Superior temporal gyrus (tissue), 1 donor: ENCODE data around the gene CYTH4.
"Not testable (repeated sequence)": the region's sequence is repeated elsewhere in the genome, so short reads cannot be mapped to it uniquely, and the experiment has no call there.

Experiments used
- DNase-seq: peaks from one replicate; pipeline ENCODE4 v3.0.0-alpha.2; 2016; ENCODE audit errors: extremely low spot score

Gene CYTH4

DNA sequence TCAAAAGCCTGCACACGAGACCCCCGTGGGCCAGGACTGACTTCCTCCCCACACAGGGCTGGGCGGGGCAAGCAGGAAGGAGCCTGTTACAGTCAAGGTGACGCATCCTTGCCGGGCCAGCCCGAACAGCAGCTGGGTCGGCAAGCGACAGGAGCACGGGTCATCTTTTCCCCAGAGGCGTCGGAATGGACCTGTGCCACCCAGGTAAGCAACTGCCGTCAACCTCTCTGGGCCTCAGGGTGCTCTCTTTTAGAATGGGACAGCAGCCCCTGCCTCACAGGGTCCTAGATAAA is at the start of gene CYTH4:
Gene CYTH4, plus strand, starts transcription at position 124 of the 293 bp plus-strand sequence. Its CDS starts 62 bp downstream, at position 186.
- DNase-seq, result no peak

GRCh38 chr22:37233371-37233750 is 48.9 kb upstream of the CYTH4 start:
- DNase-seq, result not testable (repeated sequence)

GRCh38 chr22:37233751-37234631 is 48.3 kb upstream of the CYTH4 start:
- no peak for DNase-seq

GRCh38 chr22:37234736-37235711 is 47.3 kb upstream of the CYTH4 start:
- no peak for DNase-seq

DNA sequence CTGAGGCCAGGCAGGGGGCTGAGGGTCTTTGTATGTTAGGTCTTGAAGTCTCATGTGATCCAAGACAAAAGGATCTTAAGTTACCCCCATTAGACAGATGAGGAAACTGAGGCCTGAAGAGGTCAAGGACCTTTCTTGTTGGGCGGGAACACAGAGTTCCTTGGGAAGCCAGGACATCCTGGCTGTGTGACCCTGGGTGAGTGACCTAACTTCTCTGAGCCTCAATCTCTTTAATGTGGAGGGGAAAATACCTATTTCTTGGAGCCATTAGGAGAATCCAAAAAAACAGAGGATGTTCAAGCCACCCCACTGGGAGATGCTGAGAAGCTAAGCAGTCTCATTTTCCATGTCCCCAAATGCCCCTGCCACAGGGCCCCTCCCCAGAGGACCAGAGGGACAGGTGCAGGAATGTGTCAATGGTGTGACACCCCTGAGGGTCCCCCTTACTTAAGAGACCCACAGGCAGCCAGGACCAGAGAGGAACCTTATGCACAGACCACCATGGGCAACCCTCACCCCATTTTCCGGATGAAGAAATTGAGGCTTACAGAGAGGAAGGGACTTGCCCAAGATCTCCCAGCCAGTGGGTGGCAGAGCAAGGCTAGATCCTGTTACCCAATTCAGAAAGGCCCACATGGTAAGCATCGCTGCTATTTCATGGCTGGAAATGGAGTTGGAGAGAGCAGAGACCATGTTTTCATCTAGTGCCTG is 46.3 kb upstream of the CYTH4 start:
- DNase-seq, result no peak

- DNase-seq, result no peak
Measured at GRCh38 chr22:37237371-37238268, 44.7 kb upstream of the CYTH4 start.

- DNase-seq, result no peak
Measured at GRCh38 chr22:37239336-37240239, 42.7 kb upstream of the CYTH4 start.

DNA sequence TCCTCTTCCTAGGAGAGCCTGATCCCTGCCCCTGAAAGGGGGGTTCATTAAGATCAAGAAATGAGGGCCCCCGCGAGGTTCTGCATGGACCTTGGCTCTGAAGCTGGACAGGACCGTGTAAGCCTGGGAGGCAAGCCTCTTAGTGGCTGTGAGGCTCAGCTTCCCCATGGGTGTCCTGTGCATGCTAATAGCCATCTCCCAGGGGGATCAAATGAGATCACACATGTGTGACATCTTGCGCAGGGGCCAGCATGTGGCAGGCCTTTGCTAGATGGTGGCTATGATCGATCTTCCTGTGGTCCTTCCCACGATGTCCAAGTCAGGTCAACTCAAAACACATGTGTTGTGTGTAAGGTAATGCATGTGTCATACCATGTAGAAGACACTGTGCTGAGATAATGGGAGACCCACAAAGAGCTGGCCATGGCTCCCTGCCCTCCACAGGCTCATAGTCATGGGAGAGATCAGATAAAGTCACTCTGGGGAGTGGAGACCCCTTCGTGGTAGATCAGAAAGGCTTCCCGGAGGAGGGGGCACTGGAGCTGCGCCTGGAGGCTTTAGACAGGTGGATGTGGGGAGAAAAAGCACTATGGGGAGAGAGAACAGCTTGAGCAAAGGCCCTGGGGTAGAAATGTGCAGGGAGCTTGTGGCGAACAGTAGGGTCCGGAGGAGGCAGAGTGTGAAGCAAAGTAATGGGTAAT is 41.9 kb upstream of the CYTH4 start:
- DNase-seq, result no peak

GRCh38 chr22:37240941-37241320 is 41.4 kb upstream of the CYTH4 start:
- no peak for DNase-seq

DNA sequence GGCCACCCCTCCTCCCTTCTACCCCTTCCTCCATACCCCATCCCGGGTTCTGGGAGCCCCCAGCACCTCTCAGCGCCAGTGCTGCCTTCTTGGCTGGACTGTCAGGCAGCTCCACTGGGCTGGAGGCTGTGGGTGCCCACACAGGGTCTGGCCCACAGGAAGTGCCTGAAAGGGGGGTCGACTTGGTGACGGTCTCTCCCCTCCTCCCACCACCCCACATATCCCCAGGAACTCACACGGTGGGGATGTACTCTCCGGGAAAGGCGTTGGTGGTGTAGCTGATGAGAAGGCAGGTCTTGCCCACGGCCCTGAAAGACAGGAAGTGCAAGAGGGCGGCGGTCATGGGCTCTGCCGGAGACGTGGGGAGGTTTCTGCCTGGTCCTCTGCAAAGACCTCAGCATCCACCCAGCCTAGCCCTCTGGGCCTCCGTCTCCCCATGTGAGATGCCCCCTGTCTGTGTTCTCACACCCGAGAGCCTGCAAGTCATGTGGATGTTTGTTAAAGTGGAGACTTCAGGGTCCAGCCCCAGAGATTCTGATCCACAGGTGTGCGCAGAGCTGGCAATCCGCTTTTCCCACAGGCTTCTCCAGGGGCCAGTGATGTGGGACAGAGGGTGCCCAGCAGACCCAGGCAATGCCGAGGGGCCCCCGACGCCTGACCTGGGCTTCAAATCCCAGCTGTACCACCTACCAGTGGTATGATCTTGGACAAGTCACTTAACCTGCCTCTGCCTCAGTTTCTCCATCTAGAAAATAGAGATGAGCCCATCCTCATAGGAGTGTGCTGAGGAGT is 40.8 kb upstream of the CYTH4 start:
- no peak for DNase-seq

DNA sequence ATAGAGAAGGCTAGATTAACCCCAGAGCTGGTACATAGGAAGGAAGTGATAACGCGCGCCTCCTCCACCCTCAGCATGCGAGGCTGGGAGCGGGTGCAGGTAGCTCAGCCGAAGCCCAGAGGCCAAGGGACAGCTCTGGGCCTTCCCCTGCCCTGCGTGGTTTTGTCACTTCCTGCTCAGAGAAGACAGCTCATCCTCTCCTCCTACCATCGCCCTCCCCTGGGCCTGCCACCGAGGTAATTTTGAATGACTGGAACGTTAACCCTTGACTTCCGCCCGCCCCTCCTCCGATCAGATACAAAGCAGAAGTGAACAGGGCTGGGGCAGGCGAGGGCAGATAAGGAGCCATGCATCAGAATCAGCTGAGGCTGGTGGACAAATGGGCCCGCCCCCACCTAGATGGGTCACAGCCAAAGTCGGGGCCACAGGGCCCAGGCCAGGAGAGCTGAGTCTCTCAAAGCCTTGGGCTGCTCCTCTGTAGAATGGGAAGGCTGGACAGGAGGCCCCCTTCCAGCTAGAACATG is 39.9 kb upstream of the CYTH4 start:
- no peak for DNase-seq

DNA sequence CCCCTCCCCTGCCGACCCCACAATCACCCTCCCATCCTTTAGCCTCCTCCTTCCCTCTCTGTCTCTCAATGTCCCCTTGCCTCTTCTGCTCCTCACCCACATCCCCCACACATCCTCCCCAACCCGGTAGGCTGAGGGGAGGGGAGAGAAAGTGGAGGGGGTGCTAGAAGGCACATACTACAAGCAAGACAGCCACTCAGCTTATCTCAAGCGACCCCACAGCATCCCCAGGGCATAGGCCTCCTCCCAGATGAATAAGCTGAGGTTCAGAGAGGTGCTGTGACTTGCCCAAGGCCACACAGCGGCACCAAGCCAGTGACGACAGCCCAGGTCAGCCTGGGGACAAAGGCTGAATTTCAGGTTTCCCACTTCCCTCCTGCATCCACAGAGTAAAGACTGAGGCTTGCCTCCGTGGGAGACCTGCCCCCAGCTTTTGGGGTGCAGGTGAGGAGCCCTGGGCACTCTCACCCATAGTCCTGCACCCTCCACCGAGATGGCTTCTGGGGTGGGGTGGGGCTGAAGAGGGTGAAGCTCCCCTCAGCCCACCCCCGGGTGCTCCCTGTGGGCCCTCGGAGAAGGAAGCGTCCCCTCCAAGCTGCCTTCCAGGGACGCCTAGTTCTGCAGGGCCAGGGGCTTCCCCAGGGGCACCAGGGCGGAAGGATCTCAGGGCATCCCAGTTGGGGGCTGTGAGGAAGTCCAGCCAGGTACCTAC is 38.8 kb upstream of the CYTH4 start:
- no peak for DNase-seq

GRCh38 chr22:37244114-37244921 is 38.0 kb upstream of the CYTH4 start, which contains the start of gene RAC2:
RAC2 (minus strand) TSS chr22:37244269; CDS start chr22:37244148, 121 bp downstream.
- DNase-seq, result no peak

GRCh38 chr22:37244922-37245722 is 37.2 kb upstream of the CYTH4 start:
- no peak for DNase-seq

DNA sequence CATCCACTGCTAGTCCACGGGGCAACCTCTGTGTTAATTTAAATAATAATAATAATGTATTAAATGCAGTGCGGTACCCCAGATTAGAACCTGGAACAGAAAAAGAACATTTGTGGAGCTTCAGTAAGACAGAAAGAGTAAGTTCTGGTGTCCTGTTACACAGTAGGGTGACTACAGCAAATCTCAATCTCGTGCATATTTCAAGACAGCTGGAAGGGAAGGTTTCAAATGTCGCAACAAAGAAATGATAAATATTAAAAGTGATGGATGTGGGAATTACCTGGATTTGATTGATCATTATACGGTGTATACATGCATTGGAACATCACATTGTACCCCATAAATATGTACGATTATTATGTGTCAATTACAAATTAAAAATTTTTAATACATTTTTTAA is 36.6 kb upstream of the CYTH4 start:
- no peak for DNase-seq

GRCh38 chr22:37248251-37248650 is 34.1 kb upstream of the CYTH4 start:
- no peak for DNase-seq
